Caco-2 (cell line): ENCODE results near the gene MORN5. TPM values are rescaled to one million over a fixed set of nuclear protein-coding genes. Genes with fewer than 3 reads are reported as not detected.

Experiments used
- BruUV-seq: library from RNA; stranded (reverse); fragments of 400-500 nt; replicated peaks from 2 replicates; lab custom pipeline; 2021; lab: Mats Ljungman, UMichigan
- CTCF ChIA-PET: fragments of 300-600 bp; sonication (Branson Sonifier 250); formaldehyde crosslinking; loops from one replicate; lab custom pipeline; 2022; ENCODE audit warnings: antibody characterized with exemption; lab: Charles Lee
- POLR2A ChIA-PET: fragments of 300-600 bp; sonication (Branson Sonifier 250); formaldehyde crosslinking; loops from one replicate; lab custom pipeline; 2022; ENCODE audit warnings: antibody characterized with exemption; lab: Charles Lee
- DNase-seq, 2 experiments: peaks; one replicate each; pipeline versions ENCODE4 v3.0.0 to v3.0.0-alpha.2; 2020 to 2022
- H3K27me3 ChIP-seq: replicated peaks from 2 replicates; pipeline ENCODE4 v1.6.0; 2011; ENCODE audit warnings: low read length; ENCODE audit not compliant: control insufficient read depth, insufficient read depth
- H3K36me3 ChIP-seq: 2 replicates; pipeline ENCODE4 v1.5.1; 2011; ENCODE audit warnings: low read length; ENCODE audit not compliant: control insufficient read depth, insufficient read depth
- H3K4me1 ChIP-seq: fragments of 250-450 bp; sonication (Bioruptor Pico); 2 replicates; pipeline ENCODE4 v1.5.1; 2020; ENCODE audit warnings: mild to moderate bottlenecking
- H3K4me3 ChIP-seq: 2 replicates; pipeline ENCODE4 v1.5.1; 2011; ENCODE audit warnings: low read depth, mild to moderate bottlenecking, control low read depth, low read length
- H3K9me3 ChIP-seq: fragments of 250-450 bp; sonication (Bioruptor Pico); 2 replicates; pipeline ENCODE4 v1.5.1; 2020; ENCODE audit warnings: mild to moderate bottlenecking, moderate library complexity
- H3K27ac Mint-ChIP-seq: one replicate; pipeline ENCODE4 v1.8.0; 2022; ENCODE audit warnings: mixed read lengths; ENCODE audit not compliant: unreplicated experiment
- H3K27me3 Mint-ChIP-seq: one replicate; pipeline ENCODE4 v1.8.0; 2022; ENCODE audit warnings: mixed read lengths; ENCODE audit not compliant: insufficient read depth, unreplicated experiment
- H3K36me3 Mint-ChIP-seq: one replicate; pipeline ENCODE4 v1.8.0; 2022; ENCODE audit warnings: mild to moderate bottlenecking, mixed read lengths; ENCODE audit not compliant: insufficient read depth, unreplicated experiment
- H3K4me1 Mint-ChIP-seq: one replicate; pipeline ENCODE4 v1.8.0; 2022; ENCODE audit warnings: low read depth, mixed read lengths; ENCODE audit not compliant: unreplicated experiment
- H3K4me3 Mint-ChIP-seq: one replicate; pipeline ENCODE4 v1.8.0; 2022; ENCODE audit warnings: mild to moderate bottlenecking, moderate library complexity, mixed read lengths; ENCODE audit not compliant: unreplicated experiment
- H3K9me3 Mint-ChIP-seq: one replicate; pipeline ENCODE4 v1.8.0; 2022; ENCODE audit warnings: mixed read lengths; ENCODE audit not compliant: unreplicated experiment
- CTCF ChIP-seq, 2 experiments: fragments of 200-600 bp in 1 of 2; IDR thresholded peaks; 1 replicate in 1 of 2; 2 replicates in 1 of 2; pipeline versions ENCODE4 v1.5.1 to v1.8.0; 2011 to 2022; ENCODE audit warnings: antibody characterized with exemption in 1 of 2, control low read depth in 1 of 2, inconsistent platforms in 1 of 2, low read depth in 1 of 2, low read length in 1 of 2, mild to moderate bottlenecking in 1 of 2, moderate library complexity in 1 of 2; ENCODE audit not compliant: insufficient read depth in 1 of 2, severe bottlenecking in 1 of 2, unreplicated experiment in 1 of 2
- intact Hi-C: fragments of 100-400 bp; cut with micrococcal nuclease; formaldehyde crosslinking; loops from one replicate; pipeline ENCODE4 v1.10.0; 2022; ENCODE audit not compliant: unreplicated experiment
- total RNA-seq: library from RNA; stranded (reverse); gene quantifications from 2 replicates; pipeline ENCODE4 v1.2.3, GENCODE V29; 2022

Gene MORN5
- total RNA-seq, 1 experiment from 2014 or later: not detected

GRCh38 chr9:122218071-122218934, 58.6 kb downstream of the MORN5 start:
- no TSS peak for BruUV-seq
- ChIA-PET POLR2A (no interaction called here), CTCF (interaction anchor here (0.6 kb wide), 2 partner anchors 46 to 859 kb away, joined by 3 to 4 read pairs; partner anchors contain the start of genes MRRF and RBM18)
- H3K4me3 Mint-ChIP-seq: no peak overlapping the region
- Histone ChIP-seq H3K36me3 (no peaks in the 10 kb centered on the region), H3K9me3 (no peaks in the 10 kb centered on the region), H3K4me3 (no peak overlapping the region), H3K27me3 (no peaks in the 10 kb centered on the region), H3K4me1 (no peaks in the 10 kb centered on the region)
- H3K9me3 Mint-ChIP-seq: no peaks in the 10 kb centered on the region
- H3K4me1 Mint-ChIP-seq: no peaks in the 10 kb centered on the region
- no peak for DNase-seq
- no peak for TF ChIP-seq CTCF (IDR thresholded peaks at IDR 0.05; ENCODE audit: insufficient read depth in 1 of 2, low read depth in 1 of 2, low read length in 1 of 2, severe bottlenecking in 1 of 2, unreplicated experiment in 1 of 2)
- no peak overlapping the region for H3K27ac Mint-ChIP-seq
- H3K36me3 Mint-ChIP-seq: no peaks in the 10 kb centered on the region
- intact Hi-C loops: no loop called here
- H3K27me3 Mint-ChIP-seq: peaks cover 3% of the 10 kb centered on the region

- Histone ChIP-seq H3K4me3 (no peak overlapping the region), H3K27me3 (no peaks in the 10 kb centered on the region), H3K4me1 (no peaks in the 10 kb centered on the region), H3K36me3 (no peaks in the 10 kb centered on the region), H3K9me3 (no peaks in the 10 kb centered on the region)
- BruUV-seq: no TSS peak
- intact Hi-C loops: no loop called here
- TF ChIP-seq CTCF (IDR thresholded peaks at IDR 0.05; ENCODE audit: insufficient read depth in 1 of 2, low read depth in 1 of 2, low read length in 1 of 2, severe bottlenecking in 1 of 2, unreplicated experiment in 1 of 2): no peak
- no peak overlapping the region for H3K27ac Mint-ChIP-seq
- ChIA-PET CTCF (no interaction called here), POLR2A (no interaction called here)
- no peak for DNase-seq
- H3K36me3 Mint-ChIP-seq: no peaks in the 10 kb centered on the region
- H3K27me3 Mint-ChIP-seq: peaks cover 3% of the 10 kb centered on the region
- no peaks in the 10 kb centered on the region for H3K9me3 Mint-ChIP-seq
- no peaks in the 10 kb centered on the region for H3K4me1 Mint-ChIP-seq
- H3K4me3 Mint-ChIP-seq: no peak overlapping the region
Observed at GRCh38 chr9:122218935-122219855, 59.5 kb downstream of the MORN5 start.
